OCI-LY7 (cell line): ENCODE measurements around the gene HMGXB4.

Experiments
- CTCF ChIP-seq: fragments of 200-600 bp; sonication (generic); conservative IDR thresholded peaks from 2 replicates; pipeline ENCODE4 v1.5.1; 2014; ENCODE audit warnings: mild to moderate bottlenecking, antibody characterized with exemption, low read length, moderate library complexity, mixed read lengths
- EZH2phosphoT487 ChIP-seq: fragments of 200-600 bp; sonication (generic); IDR thresholded peaks from 2 replicates; pipeline ENCODE4 v1.6.1; 2018; ENCODE audit warnings: low read depth, borderline replicate concordance, mild to moderate bottlenecking, mixed run types, antibody characterized with exemption, low read length, moderate library complexity, mixed read lengths

GRCh38 chr22:35250156-35250555 lies 7.1 kb upstream of the HMGXB4 start:
- TF ChIP-seq CTCF (no peak), EZH2phosphoT487 (no peak)
